SKM-1 treated with dmso at 0.1 percent for 144 hours (cell line): ENCODE measurements around the gene GANC.
A peak's percentile ranks its signal among the peaks of the same experiment; 100 is the strongest.

Source experiments
- DNase-seq: peaks from one replicate; lab custom pipeline; 2025; ENCODE audit not compliant: unreplicated experiment; lab: John Stamatoyannopoulos, UW

GANC gene

GRCh38 chr15:42343596-42344232 lies 70.7 kb downstream of the GANC start:
- no peak for DNase-seq

- peak; percentile 49 for DNase-seq
These were observed 71.8 kb downstream of the GANC start for GRCh38 chr15:42344763-42345162.

- no peak for DNase-seq
These were observed 72.5 kb downstream of the GANC start for GRCh38 chr15:42345504-42345903.

- DNase-seq: no peak
These were observed 75.1 kb downstream of the GANC start for GRCh38 chr15:42348083-42348482.

GRCh38 chr15:42349186-42349585 lies 76.2 kb downstream of the GANC start:
- no peak for DNase-seq

GRCh38 chr15:42352401-42352800 lies 79.4 kb downstream of the GANC start:
- no peak for DNase-seq

- DNase-seq: no peak
These were observed 80.1 kb downstream of the GANC start for GRCh38 chr15:42353061-42353460.

GRCh38 chr15:42354824-42355223 lies 81.8 kb downstream of the GANC start:
- no peak for DNase-seq

GRCh38 chr15:42355291-42355690 lies 82.3 kb downstream of the GANC start:
- no peak for DNase-seq

- DNase-seq: no peak
These were observed 83.8 kb downstream of the GANC start for GRCh38 chr15:42356851-42357250.

GRCh38 chr15:42358141-42358540 lies 85.1 kb downstream of the GANC start:
- no peak for DNase-seq

- DNase-seq: peak; percentile 38
These were observed 86.2 kb downstream of the GANC start, which contains the start of gene CAPN3 for GRCh38 chr15:42359249-42359648. Gene CAPN3 (plus strand): TSS chr15:42359501. CDS start chr15:42359806, 305 bp downstream.

- DNase-seq: no peak
These were observed 87.0 kb downstream of the GANC start for GRCh38 chr15:42359985-42360384.

- no peak for DNase-seq
These were observed 87.6 kb downstream of the GANC start for GRCh38 chr15:42360535-42361112.

- DNase-seq: no peak
These were observed 90.5 kb downstream of the GANC start for GRCh38 chr15:42363487-42363886.

- no peak for DNase-seq
These were observed 90.9 kb downstream of the GANC start for GRCh38 chr15:42363942-42364341.

GRCh38 chr15:42364529-42364928 lies 91.5 kb downstream of the GANC start:
- DNase-seq: no peak

GRCh38 chr15:42365921-42366550 lies 93.0 kb downstream of the GANC start:
- peak; percentile 77 for DNase-seq

- peak; percentile 93 for DNase-seq
These were observed 94.0 kb downstream of the GANC start for GRCh38 chr15:42367041-42367440.

- no peak for DNase-seq
These were observed 95.1 kb downstream of the GANC start for GRCh38 chr15:42368096-42368495.

- peak; percentile 25 for DNase-seq
These were observed 98.1 kb downstream of the GANC start for GRCh38 chr15:42371096-42371495.

GRCh38 chr15:42373274-42373673 lies 100.3 kb downstream of the GANC start:
- no peak for DNase-seq
